CD14-positive monocyte (primary cell): Measurements from ENCODE around the gene SIGLEC9. TPM values are rescaled to one million over a fixed set of nuclear protein-coding genes. Genes with fewer than 3 reads are reported as not detected.

Experiments
- DNase-seq, 3 donors: peaks; one replicate each; pipeline ENCODE4 v3.0.0-alpha.2; 2011 to 2022
- H2AFZ ChIP-seq: 2 replicates; pipeline ENCODE4 v1.6.0; 2012; ENCODE audit warnings: mild to moderate bottlenecking, low read depth, low read length, inconsistent platforms; ENCODE audit not compliant: insufficient read depth, poor library complexity, severe bottlenecking
- H3K27ac ChIP-seq, 2 donors: 1 replicate in 1 of 2; 2 replicates in 1 of 2; pipeline ENCODE4 v1.5.1; 2012 to 2013; ENCODE audit warnings: low read length in 2 of 2, control low read depth in 1 of 2, inconsistent platforms in 1 of 2, low read depth in 1 of 2, mild to moderate bottlenecking in 1 of 2
- H3K27me3 ChIP-seq, 2 donors: one replicate each; pipeline versions ENCODE4 v1.6.0 to v1.6.1; 2011 to 2013; ENCODE audit warnings: low read length in 2 of 2; ENCODE audit not compliant: control insufficient read depth in 2 of 2, insufficient read depth in 2 of 2
- H3K36me3 ChIP-seq, 2 donors: replicated peaks in 1 of 2; 1 replicate in 1 of 2; 2 replicates in 1 of 2; pipeline versions ENCODE4 v1.5.1 to v1.6.1; 2012 to 2013; ENCODE audit warnings: low read length in 2 of 2, control low read depth in 1 of 2, inconsistent platforms in 1 of 2, mild to moderate bottlenecking in 1 of 2; ENCODE audit not compliant: insufficient read depth in 2 of 2, control insufficient read depth in 1 of 2
- H3K4me1 ChIP-seq, 2 donors: 1 replicate in 1 of 2; 2 replicates in 1 of 2; pipeline versions ENCODE4 v1.5.1 to v1.6.1; 2012 to 2013; ENCODE audit warnings: low read length in 2 of 2, control low read depth in 1 of 2, inconsistent platforms in 1 of 2, mild to moderate bottlenecking in 1 of 2, moderate library complexity in 1 of 2; ENCODE audit not compliant: insufficient read depth in 2 of 2, control insufficient read depth in 1 of 2
- H3K4me2 ChIP-seq: replicated peaks from 2 replicates; pipeline ENCODE3; 2012; ENCODE audit warnings: low read length, moderate library complexity, mild to moderate bottlenecking; ENCODE audit not compliant: poor library complexity, severe bottlenecking; ENCODE audit errors: extremely low read depth
- H3K4me3 ChIP-seq, 3 experiments: fragments of 200-600 bp in 1 of 3; sonication (generic) in 1 of 3; replicated peaks in 1 of 3; 1 replicate in 2 of 3; 2 replicates in 1 of 3; pipeline ENCODE4 v1.5.1; 2011 to 2013; ENCODE audit warnings: low read length in 3 of 3, mild to moderate bottlenecking in 3 of 3, control low read depth in 2 of 3, low read depth in 2 of 3, inconsistent platforms in 1 of 3, moderate library complexity in 1 of 3
- H3K79me2 ChIP-seq: 2 replicates; pipeline ENCODE4 v1.6.0; 2012; ENCODE audit warnings: mild to moderate bottlenecking, control low read depth, inconsistent platforms, low read length, moderate library complexity; ENCODE audit not compliant: insufficient read depth
- H3K9ac ChIP-seq: 2 replicates; pipeline ENCODE4 v1.6.0; 2017; ENCODE audit warnings: low read length, mild to moderate bottlenecking; ENCODE audit not compliant: insufficient read depth, poor library complexity, severe bottlenecking
- H3K9me3 ChIP-seq, 2 donors: replicated peaks in 1 of 2; 1 replicate in 1 of 2; 2 replicates in 1 of 2; pipeline versions ENCODE4 v1.5.1 to v1.6.1; 2012 to 2013; ENCODE audit warnings: low read length in 2 of 2, control low read depth in 1 of 2; ENCODE audit not compliant: control insufficient read depth in 1 of 2, insufficient read depth in 1 of 2
- H4K20me1 ChIP-seq: 2 replicates; pipeline ENCODE4 v1.6.0; 2012; ENCODE audit warnings: mild to moderate bottlenecking, low read length, control low read depth, moderate library complexity; ENCODE audit not compliant: insufficient read depth
- H3K27ac Mint-ChIP-seq, 7 donors: one replicate each; pipeline ENCODE4 v1.8.0; 2020; ENCODE audit warnings: mild to moderate bottlenecking in 7 of 7, mixed read lengths in 7 of 7, moderate library complexity in 6 of 7, inconsistent platforms in 2 of 7
- H3K27me3 Mint-ChIP-seq, 3 donors: one replicate each; pipeline ENCODE4 v1.8.0; 2021 to 2022; ENCODE audit warnings: low read depth in 3 of 3, mild to moderate bottlenecking in 3 of 3, mixed read lengths in 3 of 3, moderate library complexity in 3 of 3, inconsistent platforms in 1 of 3
- H3K36me3 Mint-ChIP-seq, 2 donors: one replicate each; pipeline ENCODE4 v1.8.0; 2020; ENCODE audit warnings: mixed read lengths in 2 of 2, inconsistent platforms in 1 of 2, mild to moderate bottlenecking in 1 of 2
- H3K4me1 Mint-ChIP-seq: one replicate; pipeline ENCODE4 v1.8.0; 2020; ENCODE audit warnings: mild to moderate bottlenecking, mixed read lengths
- H3K4me3 Mint-ChIP-seq, 2 donors: one replicate each; pipeline ENCODE4 v1.8.0; 2020; ENCODE audit warnings: mild to moderate bottlenecking in 2 of 2, mixed read lengths in 2 of 2, moderate library complexity in 1 of 2
- H3K9me3 Mint-ChIP-seq, 7 donors: one replicate each; pipeline ENCODE4 v1.8.0; 2020 to 2022; ENCODE audit warnings: mixed read lengths in 7 of 7, mild to moderate bottlenecking in 6 of 7, moderate library complexity in 6 of 7, inconsistent platforms in 2 of 7
- CTCF ChIP-seq: fragments of 200-600 bp; IDR thresholded peaks from one replicate; pipeline ENCODE4 v1.8.0; 2022; ENCODE audit warnings: antibody characterized with exemption, mild to moderate bottlenecking
- WGBS: methylation state at CpG from one replicate; pipeline ENCODE4 v1.1.5; 2013; ENCODE audit warnings: missing lambda C conversion rate; ENCODE audit not compliant: insufficient coverage; 5-methylcytosine and 5-hydroxymethylcytosine counted together
- intact Hi-C, 2 donors: fragments of 100-400 bp; cut with micrococcal nuclease; formaldehyde crosslinking; loops; one replicate each; pipeline versions ENCODE4 v1.15.0 to v1.15.1; 2023
- polyA plus RNA-seq, 3 donors: library from polyadenylated mRNA; depleted of rRNA in 1 of 3; unstranded in 2 of 3; stranded (reverse) in 1 of 3; fragments of 300-500 nt in 2 of 3; fragments of >200 nt in 1 of 3; fragmentation: Illumina TruSeq in 2 of 3; gene quantifications; 1 replicate in 2 of 3; 2 replicates in 1 of 3; pipeline ENCODE4 v1.2.3, GENCODE V29; 2012 to 2021

Gene SIGLEC9
- polyA plus RNA-seq, 3 donors, result 87.5 to 137 (median 133) TPM

- H2AFZ ChIP-seq, result peak overlapping the region; percentile 84
- H3K9me3 ChIP-seq, result no peaks in the 10 kb centered on the region
- peaks cover 6 to 16% of the 10 kb centered on the region in 2 donors for H3K36me3 ChIP-seq
- intact Hi-C loops, result loop anchor here (5.0 to 10.0 kb wide), 2 partner anchors 39 to 486 kb away; no protein-coding TSS in a partner anchor
- TF ChIP-seq CTCF, result no peak
- H3K27ac Mint-ChIP-seq, result peak overlapping the region; percentile 84 to 99 (median 98)
- peak overlapping the region; percentile 94 to 99 for H3K4me3 Mint-ChIP-seq
- H3K4me1 Mint-ChIP-seq, result peaks cover 38% of the 10 kb centered on the region
- H4K20me1 ChIP-seq, result peaks cover 12% of the 10 kb centered on the region
- no peak overlapping the region for H3K9ac ChIP-seq
- no peak for DNase-seq
- peak overlapping the region; percentile 88 for H3K4me2 ChIP-seq
- peak overlapping the region; percentile 42 to 84 (median 84) for H3K4me3 ChIP-seq
- peaks cover 34 to 44% of the 10 kb centered on the region in 2 donors for H3K4me1 ChIP-seq
- H3K79me2 ChIP-seq, result peaks cover 40% of the 10 kb centered on the region
- peaks cover 2 to 4% (median 2%) of the 10 kb centered on the region in 3 donors for H3K27me3 Mint-ChIP-seq
- peaks cover 0 to 1% (median 0%) of the 10 kb centered on the region in 7 donors for H3K9me3 Mint-ChIP-seq
- no peaks in the 10 kb centered on the region for H3K27me3 ChIP-seq
- peak overlapping the region; percentile 31 to 78 for H3K27ac ChIP-seq
- peaks cover 16 to 18% of the 10 kb centered on the region in 2 donors for H3K36me3 Mint-ChIP-seq
- 0% methylated on average over 11 of the region's 15 CpGs for WGBS
Observed at GRCh38 chr19:51108805-51109146, 15.9 kb upstream of the SIGLEC9 start.

GRCh38 chr19:51110666-51110971, 14.1 kb upstream of the SIGLEC9 start:
- H4K20me1 ChIP-seq, result peaks cover 4% of the 10 kb centered on the region
- intact Hi-C loops, result loop anchor here in 1 of 2 donors (5.0 kb wide), 1 partner anchor 37 kb away; no protein-coding TSS in a partner anchor
- H3K9me3 ChIP-seq, result no peaks in the 10 kb centered on the region
- H3K27me3 Mint-ChIP-seq, result peaks cover 2 to 4% (median 2%) of the 10 kb centered on the region in 3 donors
- H3K4me3 ChIP-seq, result no peak overlapping the region
- H3K27me3 ChIP-seq, result no peaks in the 10 kb centered on the region
- no peak overlapping the region for H3K27ac ChIP-seq
- H3K27ac Mint-ChIP-seq, result no peak overlapping the region
- peaks cover 0 to 1% (median 0%) of the 10 kb centered on the region in 7 donors for H3K9me3 Mint-ChIP-seq
- H3K4me1 ChIP-seq, result peaks cover 52 to 62% of the 10 kb centered on the region in 2 donors
- no peak overlapping the region for H2AFZ ChIP-seq
- peaks cover 0 to under 1% of the 10 kb centered on the region in 2 donors for H3K36me3 ChIP-seq
- no peak for TF ChIP-seq CTCF
- no peak overlapping the region for H3K4me2 ChIP-seq
- H3K36me3 Mint-ChIP-seq, result peaks cover 3 to 6% of the 10 kb centered on the region in 2 donors
- peaks cover 51% of the 10 kb centered on the region for H3K4me1 Mint-ChIP-seq
- peaks cover 26% of the 10 kb centered on the region for H3K79me2 ChIP-seq
- no peak overlapping the region for H3K4me3 Mint-ChIP-seq
- no peak overlapping the region for H3K9ac ChIP-seq
- WGBS, result 63% methylated on average over 1 of the region's 1 CpG
- DNase-seq, result no peak
